Measurements from ENCODE around the gene STARD7.
"Not testable (repeated sequence)": the region's sequence is repeated elsewhere in the genome, so short reads cannot be mapped to it uniquely, and the experiment has no call there.

STARD7 gene

DNA sequence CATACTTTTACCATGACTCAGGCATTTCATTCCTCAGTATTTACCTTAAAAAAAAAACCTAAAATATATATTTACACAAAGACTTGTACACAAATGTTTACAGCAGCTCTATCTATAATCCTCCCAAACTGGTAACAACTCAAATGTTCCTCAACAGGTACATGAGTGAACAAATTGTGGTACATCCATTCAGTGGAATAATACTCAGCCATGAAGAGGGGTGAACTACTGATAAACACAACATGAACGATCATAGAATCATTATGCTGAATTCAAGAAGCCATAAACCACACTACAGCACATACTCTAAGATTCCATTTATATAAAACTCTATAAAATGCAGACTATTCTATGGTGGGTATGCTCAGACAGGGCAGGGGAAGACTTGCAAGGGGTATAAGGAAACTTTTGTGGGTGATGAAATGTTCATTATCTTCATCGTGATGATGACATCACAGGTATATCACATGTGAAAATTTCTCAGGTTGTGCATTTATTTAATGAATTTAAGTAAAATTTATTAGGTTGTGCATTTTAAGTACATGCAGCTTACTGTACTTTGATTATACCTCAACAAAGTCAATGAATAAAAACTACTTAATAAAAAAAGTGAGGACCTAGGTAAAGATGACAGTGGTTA lies 38.6 kb downstream of the STARD7 start:
- H3K9ac ChIP-seq: no peak overlapping the region
- peaks cover 0 to 5% (median under 1%) of the 10 kb centered on the region in 10 experiments; a peak in 8 of 20 replicates for H3K4me1 ChIP-seq
- H3K27me3 ChIP-seq: no peaks in the 10 kb centered on the region
- TF ChIP-seq Cebpa-rat (IDR thresholded peaks at IDR 0.05): no peak
- peaks cover 0 to 11% (median 8%) of the 10 kb centered on the region in 11 experiments; a peak in 15 of 22 replicates for H3K9me3 ChIP-seq (replicated peaks in 1 of 11)
- no peaks in the 10 kb centered on the region for H3K36me3 ChIP-seq
- H3K27ac ChIP-seq: no peak overlapping the region
- no peak overlapping the region for H3K4me2 ChIP-seq
- no peaks in the 10 kb centered on the region for H4K20me1 ChIP-seq
- H3K4me3 ChIP-seq: no peak overlapping the region

DNA sequence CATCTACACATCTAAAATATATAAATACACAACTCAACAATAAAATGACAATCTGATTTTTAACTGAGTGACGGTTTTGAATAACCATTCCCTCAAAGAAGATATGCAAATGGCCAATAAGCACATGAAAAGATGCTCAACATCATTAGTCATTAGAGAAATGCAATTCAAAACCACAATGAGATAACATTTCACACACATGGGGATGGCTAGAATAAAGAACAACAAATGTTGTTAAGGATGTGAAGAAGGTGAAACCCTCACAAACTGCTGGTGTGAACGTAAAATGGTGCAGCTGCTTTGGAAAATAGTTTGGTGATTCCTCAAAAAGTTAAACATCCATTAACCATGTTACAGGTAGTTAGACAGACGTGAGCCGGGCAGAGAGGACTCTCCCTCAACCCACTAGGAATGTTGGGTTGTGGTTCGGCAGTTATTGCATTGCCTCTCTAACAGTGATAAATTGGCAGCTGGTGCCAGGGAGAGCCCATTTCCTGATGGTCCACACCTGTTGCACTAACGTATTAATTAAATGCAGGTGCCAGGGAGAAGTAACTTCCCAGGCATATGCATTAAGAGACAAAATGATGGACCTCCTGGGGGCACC lies 41.1 kb downstream of the STARD7 start:
- H3K27ac ChIP-seq: no peak overlapping the region
- no peaks in the 10 kb centered on the region for H4K20me1 ChIP-seq
- TF ChIP-seq Cebpa-rat (IDR thresholded peaks at IDR 0.05): no peak
- peaks cover 9 to 28% (median 22%) of the 10 kb centered on the region in 10 experiments for H3K4me1 ChIP-seq
- no peak overlapping the region for H3K9ac ChIP-seq
- H3K4me2 ChIP-seq: no peak overlapping the region
- H3K4me3 ChIP-seq: no peak overlapping the region
- H3K27me3 ChIP-seq: no peaks in the 10 kb centered on the region
- no peaks in the 10 kb centered on the region for H3K36me3 ChIP-seq
- H3K9me3 ChIP-seq (replicated peaks in 1 of 11): peaks cover 0 to 11% (median 8%) of the 10 kb centered on the region in 11 experiments; a peak in 15 of 22 replicates

DNA sequence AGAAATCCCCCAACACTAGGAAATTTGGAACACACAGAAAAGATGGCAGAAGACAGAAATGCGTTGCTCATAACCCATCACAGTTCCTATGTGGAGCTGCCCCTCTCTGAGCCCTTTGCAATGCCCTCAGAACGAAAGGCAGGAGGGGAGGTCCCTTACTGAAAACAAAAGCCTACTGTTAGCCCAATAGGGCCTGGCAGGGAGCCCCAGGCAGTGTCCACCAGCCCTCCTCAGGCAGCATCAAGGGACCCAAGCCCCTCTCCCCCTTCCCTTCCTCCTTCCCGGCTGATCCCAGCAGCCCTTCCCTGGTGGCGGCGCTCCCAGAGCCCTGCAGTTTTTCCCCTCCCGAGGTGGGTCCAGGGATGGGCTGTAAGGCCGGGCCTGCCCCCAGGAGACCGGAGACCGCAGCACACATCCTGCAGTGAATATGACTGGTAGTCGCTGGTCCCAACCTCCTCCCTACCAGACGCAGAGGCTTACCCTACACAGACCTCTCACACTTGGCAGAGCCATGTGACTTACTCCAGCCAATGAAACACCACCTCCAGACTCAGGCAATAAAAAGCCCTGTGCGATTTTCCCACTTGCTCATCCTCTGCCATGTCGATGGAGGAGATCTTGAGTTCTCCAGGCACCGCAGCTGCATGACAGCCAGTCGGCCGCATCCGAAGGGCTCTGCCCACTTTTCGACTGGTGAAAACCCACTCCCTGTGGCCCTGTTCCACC lies 44.0 kb downstream of the STARD7 start:
- Histone ChIP-seq H3K9me3 (replicated peaks in 1 of 11) (peaks cover 0 to 15% (median 14%) of the 10 kb centered on the region in 11 experiments; a peak in 17 of 22 replicates), H3K27me3 (no peaks in the 10 kb centered on the region), H3K27ac (peak overlapping the region in 8 of 11 experiments; percentile 58 to 80 (median 72); a peak in 13 of 22 replicates), H3K9ac (peak overlapping the region in 5 of 11 experiments; percentile 40 to 74 (median 71); a peak in 8 of 22 replicates), H3K4me1 (peaks cover 9 to 28% (median 22%) of the 10 kb centered on the region in 10 experiments), H3K4me3 (no peak overlapping the region), H3K4me2 (peak overlapping the region; percentile 7 to 88 (median 73); a peak in 19 of 22 replicates), H3K36me3 (no peaks in the 10 kb centered on the region), H4K20me1 (no peaks in the 10 kb centered on the region)
- TF ChIP-seq Cebpa-rat (IDR thresholded peaks at IDR 0.05): no peak

DNA sequence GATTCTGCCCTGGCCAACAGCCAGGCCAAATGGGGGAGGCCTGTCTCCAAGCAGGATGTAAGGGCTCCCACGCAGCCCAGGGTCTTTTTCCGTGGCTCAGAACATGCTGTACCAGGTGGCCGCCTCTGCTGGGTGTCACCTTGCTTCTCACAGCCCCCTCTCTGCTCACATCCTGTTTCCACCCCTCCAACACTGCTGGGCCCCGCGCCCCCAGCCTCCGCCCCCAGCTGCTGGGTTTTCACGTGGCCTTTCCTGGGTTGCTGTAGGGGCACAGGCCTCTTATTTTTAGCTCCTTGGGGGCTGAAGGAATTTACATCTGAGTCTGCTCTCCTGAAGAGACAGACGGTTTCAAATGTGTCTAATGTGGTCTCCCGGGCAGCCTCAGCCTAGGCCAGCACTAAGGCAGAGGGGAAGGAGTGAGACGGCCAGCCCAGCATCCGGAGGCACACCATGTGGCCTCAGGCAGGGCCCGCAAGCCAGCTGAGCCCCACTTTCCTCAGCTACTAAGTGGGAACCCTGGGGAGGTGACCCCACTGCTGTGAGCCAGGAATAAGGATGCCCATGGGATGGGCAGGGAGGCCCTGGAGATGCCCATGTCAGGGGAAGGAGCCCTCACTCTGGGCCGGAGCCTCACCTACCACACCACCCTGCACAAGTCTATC lies 44.7 kb downstream of the STARD7 start:
- peaks cover 0 to 12% (median 10%) of the 10 kb centered on the region in 11 experiments; a peak in 13 of 22 replicates for H3K9me3 ChIP-seq (replicated peaks in 1 of 11)
- peak overlapping the region; percentile 28 to 74 (median 55); a peak in 17 of 22 replicates for H3K9ac ChIP-seq
- H3K4me2 ChIP-seq: peak overlapping the region; percentile 56 to 88 (median 73)
- no peak for TF ChIP-seq Cebpa-rat (IDR thresholded peaks at IDR 0.05)
- H3K36me3 ChIP-seq: no peaks in the 10 kb centered on the region
- H3K27ac ChIP-seq: peak overlapping the region in 10 of 11 experiments; percentile 24 to 80 (median 66); a peak in 19 of 22 replicates
- no peak overlapping the region for H3K4me3 ChIP-seq
- no peaks in the 10 kb centered on the region for H3K27me3 ChIP-seq
- peaks cover 11 to 28% (median 22%) of the 10 kb centered on the region in 10 experiments for H3K4me1 ChIP-seq
- no peaks in the 10 kb centered on the region for H4K20me1 ChIP-seq

DNA sequence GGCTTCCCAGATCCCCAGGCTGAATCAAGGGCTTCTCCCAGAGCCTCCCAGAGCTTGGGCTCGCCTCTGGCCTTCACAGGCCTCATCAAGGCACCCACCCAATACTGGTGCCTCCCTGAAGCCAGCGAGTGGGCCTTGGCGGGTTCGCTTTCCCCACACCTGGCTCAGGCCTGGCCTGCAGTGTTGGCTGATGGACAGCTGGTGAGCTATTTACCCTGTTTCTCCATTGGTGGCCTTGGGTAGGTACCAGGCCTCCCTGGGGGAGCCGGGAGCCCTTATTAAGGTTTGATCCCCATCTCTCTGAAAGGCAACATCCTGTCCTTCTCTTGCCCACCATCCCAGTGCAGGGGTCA lies 45.2 kb downstream of the STARD7 start:
- H3K27me3 ChIP-seq: no peaks in the 10 kb centered on the region
- H3K4me1 ChIP-seq: peaks cover 16 to 28% (median 23%) of the 10 kb centered on the region in 10 experiments
- peak overlapping the region in 9 of 11 experiments; percentile 39 to 74 (median 61); a peak in 13 of 22 replicates for H3K9ac ChIP-seq
- peaks cover 0 to 12% (median 10%) of the 10 kb centered on the region in 11 experiments; a peak in 13 of 22 replicates for H3K9me3 ChIP-seq (replicated peaks in 1 of 11)
- no peak overlapping the region for H3K4me3 ChIP-seq
- peak overlapping the region in 10 of 11 experiments; percentile 24 to 80 (median 66); a peak in 18 of 22 replicates for H3K27ac ChIP-seq
- H4K20me1 ChIP-seq: no peaks in the 10 kb centered on the region
- no peak for TF ChIP-seq Cebpa-rat (IDR thresholded peaks at IDR 0.05)
- H3K4me2 ChIP-seq: peak overlapping the region; percentile 56 to 88 (median 73); a peak in 21 of 22 replicates
- H3K36me3 ChIP-seq: no peaks in the 10 kb centered on the region

DNA sequence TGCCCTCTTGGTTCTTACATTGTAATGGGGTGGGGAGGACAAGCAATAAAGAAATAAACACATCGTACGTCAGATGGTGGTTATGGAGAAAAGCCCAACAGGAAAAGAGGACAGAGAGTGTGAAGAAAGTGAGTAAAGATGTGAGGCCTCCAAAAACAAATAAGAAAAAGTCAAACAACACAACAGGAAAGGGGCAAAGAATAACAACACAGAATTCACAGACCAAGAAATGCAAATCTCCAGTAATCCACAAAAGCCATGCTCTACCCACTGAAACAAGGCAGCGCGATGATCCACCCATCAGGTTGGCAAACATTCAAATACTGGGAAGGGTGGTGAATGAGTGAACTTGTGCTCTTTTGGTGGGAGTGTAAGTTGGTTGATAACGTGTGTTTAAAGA lies 46.7 kb downstream of the STARD7 start:
- Histone ChIP-seq H3K36me3 (no peaks in the 10 kb centered on the region), H3K4me2 (no peak overlapping the region), H3K27ac (no peak overlapping the region), H3K9ac (no peak overlapping the region), H3K4me1 (peaks cover 31 to 41% (median 37%) of the 10 kb centered on the region in 10 experiments), H3K27me3 (no peaks in the 10 kb centered on the region), H4K20me1 (no peaks in the 10 kb centered on the region), H3K9me3 (replicated peaks in 1 of 11) (peaks cover 0 to 12% (median 10%) of the 10 kb centered on the region in 11 experiments; a peak in 13 of 22 replicates), H3K4me3 (no peak overlapping the region)
- TF ChIP-seq Cebpa-rat (IDR thresholded peaks at IDR 0.05): no peak

DNA sequence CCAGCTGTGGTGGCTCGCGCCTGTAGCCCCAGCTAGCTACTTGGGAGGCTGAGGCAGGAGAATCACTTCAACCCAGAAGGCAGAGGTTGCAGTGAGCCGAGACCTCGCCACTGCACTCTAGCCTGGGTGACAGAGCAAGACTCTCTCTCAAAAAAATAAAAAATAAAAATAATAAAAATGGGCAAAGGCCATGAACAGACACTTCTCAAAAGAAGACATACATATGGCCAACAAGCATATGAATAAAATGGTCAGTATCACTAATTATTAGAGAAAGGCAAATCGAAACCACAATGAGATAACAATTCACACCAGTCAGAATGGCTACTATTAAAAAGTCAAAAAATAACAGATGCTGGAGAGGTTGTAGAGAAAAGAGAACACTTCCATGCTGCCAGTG lies 48.3 kb downstream of the STARD7 start:
- not testable (repeated sequence) for H3K27ac ChIP-seq, H4K20me1 ChIP-seq, H3K4me3 ChIP-seq, H3K27me3 ChIP-seq, H3K4me2 ChIP-seq, H3K36me3 ChIP-seq, H3K9ac ChIP-seq
- peaks cover 0 to 12% (median 10%) of the 10 kb centered on the region in 11 experiments; a peak in 13 of 22 replicates for H3K9me3 ChIP-seq (replicated peaks in 1 of 11)
- peaks cover 38 to 56% (median 50%) of the 10 kb centered on the region in 10 experiments for H3K4me1 ChIP-seq

DNA sequence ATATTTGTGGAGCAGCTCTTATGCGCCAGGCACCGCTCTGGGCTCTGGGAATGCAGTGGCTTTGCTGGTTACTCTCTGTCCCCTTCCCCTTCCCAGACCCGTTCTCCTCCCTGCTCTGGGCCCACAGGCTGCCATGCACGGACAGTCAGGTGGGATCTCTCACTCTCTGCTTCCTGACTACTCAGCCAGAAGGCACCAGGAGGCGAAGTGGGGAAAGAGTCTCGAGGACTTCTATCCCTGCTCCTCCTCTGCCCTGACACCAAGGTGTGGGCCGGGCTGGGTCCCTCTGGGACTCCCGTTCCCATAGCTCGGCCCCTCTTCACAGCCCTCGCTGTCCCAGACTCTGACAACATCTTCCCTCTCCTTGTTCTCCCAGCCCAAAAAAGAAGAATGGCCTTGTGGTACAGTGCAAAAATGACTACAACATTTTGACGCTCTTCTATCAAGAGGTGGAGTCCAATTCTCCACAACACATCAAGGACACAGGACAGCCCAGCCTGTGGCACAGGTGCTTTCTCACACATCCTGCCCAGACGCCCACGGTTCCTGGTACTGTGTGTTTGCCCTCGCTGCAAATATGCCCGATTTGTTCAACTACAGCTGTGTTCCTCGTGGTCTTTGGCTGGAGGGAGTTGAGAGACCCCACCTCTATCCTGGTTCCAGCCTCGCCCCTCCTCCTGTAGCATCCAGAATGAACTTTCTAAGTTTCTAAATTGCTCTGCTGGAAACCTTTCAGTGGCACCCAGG lies 49.4 kb downstream of the STARD7 start:
- no peak for TF ChIP-seq Cebpa-rat (IDR thresholded peaks at IDR 0.05)
- Histone ChIP-seq H3K4me3 (no peak overlapping the region), H3K9ac (no peak overlapping the region), H4K20me1 (no peaks in the 10 kb centered on the region), H3K4me1 (peaks cover 34 to 50% (median 44%) of the 10 kb centered on the region in 10 experiments), H3K27me3 (no peaks in the 10 kb centered on the region), H3K4me2 (no peak overlapping the region), H3K36me3 (no peaks in the 10 kb centered on the region), H3K27ac (no peak overlapping the region), H3K9me3 (replicated peaks in 1 of 11) (peaks cover 0 to 12% (median 10%) of the 10 kb centered on the region in 11 experiments; a peak in 13 of 22 replicates)
